Mesenchymal stem cell (in vitro differentiated cells and primary cell): Measurements from ENCODE around the gene DOCK2.

Experiments
- DNase-seq: peaks from one replicate; pipeline ENCODE4 v3.0.0-alpha.2; 2013
- H2AFZ ChIP-seq: one replicate; pipeline ENCODE4 v1.6.1; 2013; ENCODE audit warnings: low read depth, mild to moderate bottlenecking, control low read depth, inconsistent platforms, low read length, moderate library complexity
- H2AK5ac ChIP-seq: 2 replicates; pipeline ENCODE4 v1.6.1; 2013; ENCODE audit warnings: low read length, moderate library complexity, mild to moderate bottlenecking, inconsistent platforms; ENCODE audit not compliant: severe bottlenecking
- H2BK120ac ChIP-seq: one replicate; pipeline ENCODE4 v1.6.1; 2013; ENCODE audit warnings: low read depth, mild to moderate bottlenecking, inconsistent platforms, low read length, moderate library complexity
- H2BK12ac ChIP-seq, 2 experiments: one replicate each; pipeline ENCODE4 v1.6.1; 2013; ENCODE audit warnings: inconsistent platforms in 2 of 2, low read length in 2 of 2, mild to moderate bottlenecking in 2 of 2, moderate library complexity in 2 of 2, control low read depth in 1 of 2
- H2BK15ac ChIP-seq: one replicate; pipeline ENCODE4 v1.6.1; 2013; ENCODE audit warnings: mild to moderate bottlenecking, low read depth, inconsistent platforms; ENCODE audit not compliant: poor library complexity, severe bottlenecking
- H2BK5ac ChIP-seq: 2 replicates; pipeline ENCODE4 v1.6.1; 2013; ENCODE audit warnings: low read depth, mild to moderate bottlenecking, low read length, control low read depth, inconsistent platforms; ENCODE audit not compliant: poor library complexity, severe bottlenecking
- H3K14ac ChIP-seq, 2 experiments: one replicate each; pipeline ENCODE4 v1.6.1; 2013; ENCODE audit warnings: inconsistent platforms in 2 of 2, low read length in 2 of 2, control low read depth in 1 of 2, mild to moderate bottlenecking in 1 of 2, moderate library complexity in 1 of 2
- H3K18ac ChIP-seq, 2 experiments: one replicate each; pipeline ENCODE4 v1.6.1; 2013; ENCODE audit warnings: inconsistent platforms in 2 of 2, low read length in 2 of 2, control low read depth in 1 of 2, low read depth in 1 of 2, mild to moderate bottlenecking in 1 of 2
- H3K23ac ChIP-seq, 2 experiments: one replicate each; pipeline ENCODE4 v1.6.1; 2013; ENCODE audit warnings: inconsistent platforms in 2 of 2, low read length in 2 of 2, mild to moderate bottlenecking in 2 of 2, moderate library complexity in 2 of 2, control low read depth in 1 of 2
- H3K27ac ChIP-seq: 2 replicates; pipeline ENCODE4 v1.5.1; 2013; ENCODE audit warnings: mild to moderate bottlenecking, moderate library complexity, low read length, control low read depth, inconsistent platforms; ENCODE audit not compliant: poor library complexity, severe bottlenecking
- H3K27me3 ChIP-seq, 2 experiments: 2 replicates each; pipeline versions ENCODE4 v1.6.1 to v1.7.0; 2013; ENCODE audit warnings: low read length in 2 of 2, mild to moderate bottlenecking in 2 of 2, moderate library complexity in 2 of 2, control low read depth in 1 of 2, inconsistent platforms in 1 of 2; ENCODE audit not compliant: control insufficient read depth in 1 of 2, insufficient read depth in 1 of 2
- H3K36me3 ChIP-seq, 2 experiments: 2 replicates each; pipeline versions ENCODE4 v1.6.1 to v1.7.0; 2013; ENCODE audit warnings: low read length in 2 of 2, control low read depth in 1 of 2, inconsistent platforms in 1 of 2, low read depth in 1 of 2, mild to moderate bottlenecking in 1 of 2; ENCODE audit not compliant: insufficient read depth in 2 of 2, control insufficient read depth in 1 of 2
- H3K4ac ChIP-seq, 2 experiments: one replicate each; pipeline ENCODE4 v1.6.1; 2013; ENCODE audit warnings: inconsistent platforms in 2 of 2, low read length in 2 of 2, mild to moderate bottlenecking in 2 of 2, moderate library complexity in 2 of 2, control low read depth in 1 of 2, low read depth in 1 of 2
- H3K4me1 ChIP-seq: 2 replicates; pipeline ENCODE4 v1.6.1; 2013; ENCODE audit warnings: low read depth, low read length, control low read depth; ENCODE audit not compliant: control insufficient read depth, insufficient read depth
- H3K4me2 ChIP-seq: 2 replicates; pipeline ENCODE4 v1.6.1; 2013; ENCODE audit warnings: low read length, mild to moderate bottlenecking, inconsistent platforms; ENCODE audit not compliant: poor library complexity, severe bottlenecking
- H3K4me3 ChIP-seq, 2 experiments: 2 replicates each; pipeline versions ENCODE4 v1.5.1 to v1.7.0; 2013; ENCODE audit warnings: low read length in 2 of 2, mild to moderate bottlenecking in 2 of 2, control low read depth in 1 of 2, low read depth in 1 of 2; ENCODE audit not compliant: insufficient read depth in 1 of 2
- H3K79me1 ChIP-seq: replicated peaks from 2 replicates; pipeline ENCODE4 v1.6.1; 2013; ENCODE audit warnings: mild to moderate bottlenecking, control low read depth, low read length, inconsistent platforms; ENCODE audit not compliant: poor library complexity, severe bottlenecking
- H3K9ac ChIP-seq: 2 replicates; pipeline ENCODE4 v1.7.0; 2013; ENCODE audit warnings: mild to moderate bottlenecking, low read length, moderate library complexity
- H3K9me3 ChIP-seq: 2 replicates; pipeline ENCODE4 v1.7.0; 2013; ENCODE audit warnings: mild to moderate bottlenecking, low read length; ENCODE audit not compliant: control insufficient read depth
- H4K8ac ChIP-seq: one replicate; pipeline ENCODE4 v1.6.1; 2013; ENCODE audit warnings: inconsistent platforms, mild to moderate bottlenecking, low read length, moderate library complexity
- H4K91ac ChIP-seq: one replicate; pipeline ENCODE4 v1.6.1; 2013; ENCODE audit warnings: mild to moderate bottlenecking, low read length, inconsistent platforms
- WGBS: methylation state at CpG from one replicate; pipeline ENCODE4 v1.1.7; 2013; ENCODE audit warnings: mixed read lengths; 5-methylcytosine and 5-hydroxymethylcytosine counted together

The DOCK2 gene

DNA sequence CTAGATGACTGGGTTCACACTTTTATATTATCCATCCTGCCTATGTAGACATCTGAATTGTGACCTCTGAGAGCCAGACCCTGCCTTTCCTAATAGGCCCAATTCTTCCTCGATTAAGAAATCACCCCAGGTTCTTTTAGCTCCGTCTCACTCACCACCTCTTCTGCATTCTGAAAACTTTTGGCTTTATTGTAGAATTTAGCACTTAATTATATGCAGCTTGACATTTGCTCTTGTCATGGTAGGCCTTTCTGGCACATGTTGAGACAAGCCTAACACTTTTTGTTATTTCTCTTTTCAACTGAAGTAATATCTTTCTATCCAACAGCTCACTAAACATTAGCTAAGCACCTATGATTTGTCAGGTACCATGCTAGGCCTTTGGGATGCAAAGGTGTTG, 180.0 kb downstream of the DOCK2 start:
- Histone ChIP-seq H3K23ac (no peak overlapping the region), H2BK12ac (no peak overlapping the region), H3K4me3 (no peak overlapping the region), H2AFZ (no peak overlapping the region), H3K9ac (no peak overlapping the region), H3K36me3 (no peaks in the 10 kb centered on the region), H2BK120ac (no peak overlapping the region), H3K4me2 (no peak overlapping the region), H3K14ac (no peak overlapping the region), H2BK15ac (no peak overlapping the region), H4K91ac (no peak overlapping the region), H2BK5ac (no peak overlapping the region), H4K8ac (no peak overlapping the region), H3K9me3 (no peaks in the 10 kb centered on the region), H3K4me1 (peaks cover 8% of the 10 kb centered on the region), H2AK5ac (no peak overlapping the region), H3K27me3 (no peaks in the 10 kb centered on the region), H3K79me1 (no peaks in the 10 kb centered on the region), H3K4ac (no peak overlapping the region), H3K27ac (no peak overlapping the region), H3K18ac (no peak overlapping the region)
- WGBS, result no CpG with 5 or more reads among the region's 2 CpGs
- DNase-seq, result no peak

DNA sequence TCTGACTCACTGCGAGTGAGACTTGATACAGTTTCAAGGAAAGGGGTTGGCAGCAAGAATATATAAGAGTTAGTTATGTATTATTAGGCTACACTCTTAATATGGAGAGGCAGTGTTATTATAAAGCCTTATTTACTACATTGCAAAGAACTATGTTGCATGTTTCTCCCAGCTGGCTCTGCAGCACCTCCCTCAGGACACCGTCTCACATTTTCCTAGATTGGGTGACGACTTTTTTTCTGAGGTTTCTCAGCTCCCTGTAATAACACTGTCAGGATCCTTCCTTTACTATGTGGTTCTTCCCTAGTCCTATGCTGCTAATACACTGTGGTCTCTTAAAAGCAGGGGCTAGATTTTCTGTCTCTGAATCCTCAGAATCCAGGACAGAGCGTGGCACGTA, 189.5 kb downstream of the DOCK2 start:
- no peak overlapping the region for H2BK15ac ChIP-seq
- no peak for DNase-seq
- no peak overlapping the region for H2BK120ac ChIP-seq
- H3K79me1 ChIP-seq, result no peaks in the 10 kb centered on the region
- H3K27me3 ChIP-seq, result no peaks in the 10 kb centered on the region
- no peaks in the 10 kb centered on the region for H3K4me1 ChIP-seq
- no peak overlapping the region for H3K4me2 ChIP-seq
- WGBS, result 72% methylated on average over 5 of the region's 5 CpGs
- no peak overlapping the region for H3K4me3 ChIP-seq
- no peak overlapping the region for H4K8ac ChIP-seq
- H3K18ac ChIP-seq, result no peak overlapping the region
- no peak overlapping the region for H2AFZ ChIP-seq
- no peak overlapping the region for H3K9ac ChIP-seq
- H3K36me3 ChIP-seq, result no peaks in the 10 kb centered on the region
- no peak overlapping the region for H2BK12ac ChIP-seq
- H4K91ac ChIP-seq, result no peak overlapping the region
- no peak overlapping the region for H3K14ac ChIP-seq
- no peak overlapping the region for H3K27ac ChIP-seq
- H2BK5ac ChIP-seq, result no peak overlapping the region
- H2AK5ac ChIP-seq, result no peak overlapping the region
- H3K4ac ChIP-seq, result no peak overlapping the region
- no peak overlapping the region for H3K23ac ChIP-seq
- no peaks in the 10 kb centered on the region for H3K9me3 ChIP-seq

DNA sequence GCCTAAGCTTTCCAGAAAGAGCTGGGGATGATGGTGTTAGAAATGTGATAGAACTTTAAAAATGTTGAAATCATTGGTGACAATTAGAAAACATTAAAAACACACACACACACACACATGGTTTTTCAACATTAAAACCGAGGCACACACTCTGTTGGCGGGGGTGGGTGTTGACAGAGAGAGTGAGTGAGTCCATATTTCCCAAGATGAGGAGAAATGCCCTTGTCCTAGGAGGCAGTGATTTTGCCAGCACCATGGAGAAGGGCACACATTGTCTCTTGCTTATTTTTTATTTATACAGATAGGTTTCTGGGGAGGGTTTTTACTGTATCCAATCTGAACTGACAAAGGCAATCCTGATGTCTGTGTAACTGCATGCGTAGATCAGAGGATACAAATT, 190.7 kb downstream of the DOCK2 start:
- H2BK120ac ChIP-seq, result no peak overlapping the region
- no peak for DNase-seq
- H3K9ac ChIP-seq, result no peak overlapping the region
- no peak overlapping the region for H3K4me2 ChIP-seq
- H3K79me1 ChIP-seq, result no peaks in the 10 kb centered on the region
- H2BK12ac ChIP-seq, result no peak overlapping the region
- 83% methylated on average over 3 of the region's 3 CpGs for WGBS
- no peak overlapping the region for H4K91ac ChIP-seq
- no peak overlapping the region for H3K23ac ChIP-seq
- H3K27ac ChIP-seq, result no peak overlapping the region
- no peak overlapping the region for H2AFZ ChIP-seq
- H3K27me3 ChIP-seq, result no peaks in the 10 kb centered on the region
- no peak overlapping the region for H4K8ac ChIP-seq
- no peak overlapping the region for H3K4me3 ChIP-seq
- no peak overlapping the region for H3K4ac ChIP-seq
- H3K4me1 ChIP-seq, result no peaks in the 10 kb centered on the region
- no peaks in the 10 kb centered on the region for H3K9me3 ChIP-seq
- no peaks in the 10 kb centered on the region for H3K36me3 ChIP-seq
- H2AK5ac ChIP-seq, result no peak overlapping the region
- H2BK5ac ChIP-seq, result no peak overlapping the region
- H3K18ac ChIP-seq, result no peak overlapping the region
- H3K14ac ChIP-seq, result no peak overlapping the region
- no peak overlapping the region for H2BK15ac ChIP-seq

DNA sequence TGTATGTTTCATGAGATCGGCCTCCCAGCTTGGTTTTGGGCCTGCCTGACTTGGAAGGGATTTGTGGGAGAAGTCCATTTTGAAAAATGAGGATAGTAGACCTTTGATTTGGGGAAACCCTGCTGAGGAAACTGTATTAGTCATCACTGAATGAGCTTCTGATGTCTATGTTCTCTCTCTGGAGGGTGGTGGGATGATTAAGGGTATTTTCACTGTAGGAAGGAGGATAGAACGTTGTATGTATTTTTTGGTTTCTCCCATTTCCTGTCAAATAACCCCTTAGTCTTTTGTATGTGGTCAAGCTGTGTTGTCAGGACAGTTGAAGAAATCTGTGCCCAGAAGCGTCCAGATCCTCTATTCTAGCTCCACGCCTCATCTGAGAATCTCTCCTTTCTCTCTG, 191.3 kb downstream of the DOCK2 start:
- Histone ChIP-seq H4K91ac (no peak overlapping the region), H3K4me1 (no peaks in the 10 kb centered on the region), H3K27ac (no peak overlapping the region), H2BK120ac (no peak overlapping the region), H2BK15ac (no peak overlapping the region), H3K27me3 (no peaks in the 10 kb centered on the region), H2AK5ac (no peak overlapping the region), H3K23ac (no peak overlapping the region), H3K18ac (no peak overlapping the region), H3K14ac (no peak overlapping the region), H2AFZ (no peak overlapping the region), H3K9me3 (no peaks in the 10 kb centered on the region), H2BK5ac (no peak overlapping the region), H3K4me3 (no peak overlapping the region), H3K79me1 (no peaks in the 10 kb centered on the region), H3K4me2 (no peak overlapping the region), H3K4ac (no peak overlapping the region), H3K36me3 (no peaks in the 10 kb centered on the region), H2BK12ac (no peak overlapping the region), H4K8ac (no peak overlapping the region), H3K9ac (no peak overlapping the region)
- WGBS, result 78% methylated on average over 4 of the region's 4 CpGs
- no peak for DNase-seq
